ENCODE measurements around the gene FA2H. TPM values are rescaled to one million over a fixed set of nuclear protein-coding genes. Genes with fewer than 3 reads are reported as not detected.

Gene FA2H
- total RNA-seq, 6 experiments from 2014 or later: 0.19 to 1.2 (median 0.22) TPM; not detected in 3

- Histone ChIP-seq H3K27me3 (no peaks in the 10 kb centered on the region), H3K4me1 (no peaks in the 10 kb centered on the region), H3K4me3 (no peak overlapping the region), H3K9me3 (no peaks in the 10 kb centered on the region), H3K36me3 (no peaks in the 10 kb centered on the region), H3K27ac (no peak overlapping the region)
- intact Hi-C loops (cut with DNase I): no loop called here
- no peak for ATAC-seq
- no peak for TF ChIP-seq CTCF (IDR thresholded peaks at IDR 0.05)
- no peak for DNase-seq
- 57% methylated on average over 5 of the region's 5 CpGs for WGBS (ENCODE audit: insufficient coverage, low coverage, low lambda C conversion rate, missing lambda C conversion rate)
Observed at GRCh38 chr16:74720579-74720978, 54.0 kb downstream of the FA2H start.

- no peak for ATAC-seq
- H3K9me3 ChIP-seq: no peaks in the 10 kb centered on the region
- intact Hi-C loops (cut with DNase I): loop anchor here in 1 of 2 donors (10.0 kb wide), 1 partner anchor 146 kb away; no protein-coding TSS in a partner anchor
- H3K27me3 ChIP-seq: no peaks in the 10 kb centered on the region
- no peak overlapping the region for H3K4me3 ChIP-seq
- 86% methylated on average over 8 of the region's 27 CpGs for WGBS (ENCODE audit: insufficient coverage, low coverage, low lambda C conversion rate, missing lambda C conversion rate)
- H3K27ac ChIP-seq: no peak overlapping the region
- peak in 1 of 3 donors; percentile 37 for DNase-seq
- no peak for TF ChIP-seq CTCF (IDR thresholded peaks at IDR 0.05)
- TF ChIP-seq POLR2A (IDR thresholded peaks at IDR 0.05): no peak
- H3K36me3 ChIP-seq: no peaks in the 10 kb centered on the region
- no peaks in the 10 kb centered on the region for H3K4me1 ChIP-seq
Observed at GRCh38 chr16:74718741-74719610, 55.6 kb downstream of the FA2H start.

- Histone ChIP-seq H3K4me3 (no peak overlapping the region), H3K9me3 (no peaks in the 10 kb centered on the region), H3K4me1 (no peaks in the 10 kb centered on the region), H3K27ac (no peak overlapping the region), H3K36me3 (no peaks in the 10 kb centered on the region), H3K27me3 (no peaks in the 10 kb centered on the region)
- DNase-seq (peak in 1 of 3 donors; percentile 13), ATAC-seq (no peak)
- intact Hi-C loops (cut with DNase I): loop anchor here in 1 of 2 donors (10.0 kb wide), 1 partner anchor 147 kb away; no protein-coding TSS in a partner anchor
- TF ChIP-seq POLR2A (IDR thresholded peaks at IDR 0.05) (no peak), CTCF (IDR thresholded peaks at IDR 0.05) (no peak)
- WGBS (ENCODE audit: insufficient coverage, low coverage, low lambda C conversion rate, missing lambda C conversion rate): 90% methylated on average over 2 of the region's 13 CpGs
Observed at GRCh38 chr16:74718140-74718539, 56.5 kb downstream of the FA2H start.

- Histone ChIP-seq H3K27me3 (no peaks in the 10 kb centered on the region), H3K36me3 (no peaks in the 10 kb centered on the region), H3K4me1 (no peaks in the 10 kb centered on the region), H3K9me3 (no peaks in the 10 kb centered on the region), H3K27ac (no peak overlapping the region), H3K4me3 (no peak overlapping the region)
- TF ChIP-seq CTCF (IDR thresholded peaks at IDR 0.05): no peak
- no peak for TF ChIP-seq POLR2A (IDR thresholded peaks at IDR 0.05)
- no peak for ATAC-seq
- WGBS (ENCODE audit: insufficient coverage, low coverage, low lambda C conversion rate, missing lambda C conversion rate): 60% methylated on average over 2 of the region's 7 CpGs
- intact Hi-C loops (cut with DNase I): loop anchor here in 1 of 2 donors (10.0 kb wide), 1 partner anchor 147 kb away; no protein-coding TSS in a partner anchor
- peak in 1 of 3 donors; percentile 31 for DNase-seq
Observed at GRCh38 chr16:74717367-74717766, 57.3 kb downstream of the FA2H start.

All from right lobe of liver (tissue), 6 donors.